Stomach smooth muscle (tissue), 2 donors: ENCODE measurements around the gene WNT3A.

ENCODE experiments used
- H3K27ac ChIP-seq: one replicate; pipeline ENCODE4 v1.7.0; 2013; ENCODE audit warnings: mild to moderate bottlenecking, low read length, inconsistent platforms
- H3K27me3 ChIP-seq, 2 donors: one replicate each; pipeline ENCODE4 v1.7.0; 2013; ENCODE audit warnings: low read length in 2 of 2; ENCODE audit not compliant: insufficient read depth in 2 of 2, control insufficient read depth in 1 of 2
- H3K36me3 ChIP-seq, 2 donors: one replicate each; pipeline ENCODE4 v1.7.0; 2013; ENCODE audit warnings: low read length in 2 of 2; ENCODE audit not compliant: control insufficient read depth in 2 of 2, insufficient read depth in 2 of 2
- H3K4me1 ChIP-seq: one replicate; pipeline ENCODE4 v1.7.0; 2013; ENCODE audit warnings: low read length; ENCODE audit not compliant: control insufficient read depth, insufficient read depth
- H3K4me3 ChIP-seq, 2 donors: one replicate each; pipeline ENCODE4 v1.7.0; 2013; ENCODE audit warnings: low read length in 2 of 2
- H3K9ac ChIP-seq, 2 donors: one replicate each; pipeline ENCODE4 v1.7.0; 2013; ENCODE audit warnings: low read length in 2 of 2, mild to moderate bottlenecking in 1 of 2
- H3K9me3 ChIP-seq, 2 donors: one replicate each; pipeline ENCODE4 v1.7.0; 2013; ENCODE audit warnings: low read length in 2 of 2; ENCODE audit not compliant: control insufficient read depth in 2 of 2
- donor health status: healthy.
- donor health status: Pancreatic carcinoma.

Gene WNT3A

DNA sequence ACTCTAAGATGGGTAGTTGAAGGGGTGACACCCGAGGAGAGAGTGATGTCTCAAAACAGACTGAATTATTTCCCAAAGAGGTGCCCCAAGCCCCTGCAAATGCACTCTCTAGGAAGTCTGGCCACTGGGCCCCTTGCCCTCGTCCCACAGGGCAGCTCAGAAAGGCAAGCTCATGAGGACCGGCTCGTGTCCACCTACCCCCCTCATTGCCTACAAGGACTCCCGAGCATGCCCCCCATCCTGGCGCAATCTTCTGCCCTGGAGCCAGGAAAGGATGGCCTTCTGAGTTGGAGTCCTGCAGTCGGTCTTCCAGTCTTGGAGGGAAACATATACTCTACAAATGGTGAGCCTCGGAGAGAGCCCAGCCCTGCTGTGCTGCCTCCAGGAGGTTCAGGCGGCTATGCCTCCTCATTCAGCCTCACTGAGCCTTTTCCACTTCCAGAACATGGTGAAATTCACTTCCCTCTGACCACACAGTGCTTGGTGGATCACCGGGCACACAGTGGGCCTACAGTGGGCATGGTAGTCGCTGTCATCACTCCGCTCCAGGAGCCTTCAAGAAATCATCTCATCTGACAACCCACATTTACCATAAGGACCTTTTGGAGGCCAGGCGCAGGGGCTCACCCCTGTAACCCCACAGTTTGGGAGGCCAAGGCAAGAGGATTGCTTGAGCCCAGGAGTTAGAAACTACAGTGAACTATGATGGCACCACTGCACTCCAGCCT is 5.8 kb upstream of the WNT3A start:
- H3K4me1 ChIP-seq, result peaks cover 2% of the 10 kb centered on the region
- no peak overlapping the region for H3K4me3 ChIP-seq
- no peak overlapping the region for H3K27ac ChIP-seq
- no peak overlapping the region for H3K9ac ChIP-seq
- peaks cover 7 to 10% of the 10 kb centered on the region in 2 donors for H3K9me3 ChIP-seq
- peaks cover 23 to 30% of the 10 kb centered on the region in 2 donors for H3K27me3 ChIP-seq
- no peaks in the 10 kb centered on the region for H3K36me3 ChIP-seq

DNA sequence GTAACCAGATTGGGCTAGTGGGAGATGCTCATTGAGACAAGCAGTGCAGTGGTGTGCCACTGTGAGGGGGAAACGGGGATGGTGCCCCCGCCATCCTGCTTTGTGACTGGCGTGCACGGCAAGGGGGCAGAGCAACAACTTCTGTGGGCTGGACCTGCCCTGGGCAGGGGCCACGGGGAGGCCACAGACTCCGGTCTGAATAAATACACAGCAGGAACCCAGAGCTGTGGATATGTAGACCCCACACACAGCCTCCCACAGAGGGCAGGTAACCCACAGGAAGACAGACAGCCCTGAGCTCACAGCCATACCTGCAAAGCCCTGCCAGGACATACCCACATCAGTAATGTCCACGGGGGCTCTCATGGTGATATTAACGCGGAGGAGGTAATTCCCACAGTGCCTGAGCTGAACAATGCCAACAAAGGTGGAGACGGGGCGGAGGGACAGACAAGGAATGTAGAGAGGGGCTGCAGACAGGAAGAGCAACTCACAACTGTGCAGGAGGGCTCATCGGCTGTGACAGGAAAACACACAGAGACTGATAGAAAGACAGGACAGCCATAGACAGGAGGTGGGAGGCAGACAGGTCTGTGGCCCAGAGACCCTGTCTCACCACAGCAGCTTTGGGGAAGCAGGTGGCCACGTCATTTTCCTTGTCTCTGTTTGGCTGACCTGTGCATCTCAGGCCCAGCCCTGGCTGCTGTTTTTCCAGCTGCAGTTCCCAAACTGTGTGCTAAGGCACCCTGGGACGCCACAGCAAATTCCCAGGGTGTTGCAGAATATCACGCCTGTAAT is 4.9 kb upstream of the WNT3A start:
- Histone ChIP-seq H3K9ac (no peak overlapping the region), H3K27me3 (peaks cover 23 to 32% of the 10 kb centered on the region in 2 donors)

GRCh38 chr1:228002792-228003191 is 4.0 kb upstream of the WNT3A start:
- Histone ChIP-seq H3K9me3 (peaks cover 4 to 5% of the 10 kb centered on the region in 2 donors), H3K4me1 (peaks cover 6% of the 10 kb centered on the region), H3K36me3 (no peaks in the 10 kb centered on the region), H3K4me3 (no peak overlapping the region), H3K9ac (no peak overlapping the region), H3K27me3 (peaks cover 31 to 33% of the 10 kb centered on the region in 2 donors), H3K27ac (no peak overlapping the region)

More for the DNA sequence above, 4.9 kb upstream of the WNT3A start:
- no peaks in the 10 kb centered on the region for H3K36me3 ChIP-seq
- H3K27ac ChIP-seq, result no peak overlapping the region
- H3K9me3 ChIP-seq, result peaks cover 4 to 5% of the 10 kb centered on the region in 2 donors
- peaks cover 2% of the 10 kb centered on the region for H3K4me1 ChIP-seq
- H3K4me3 ChIP-seq, result no peak overlapping the region

GRCh38 chr1:228003461-228004330 is 3.1 kb upstream of the WNT3A start:
- H3K27ac ChIP-seq, result no peak overlapping the region
- peaks cover 36 to 37% of the 10 kb centered on the region in 2 donors for H3K27me3 ChIP-seq
- no peaks in the 10 kb centered on the region for H3K9me3 ChIP-seq
- no peaks in the 10 kb centered on the region for H3K36me3 ChIP-seq
- no peak overlapping the region for H3K9ac ChIP-seq
- H3K4me1 ChIP-seq, result peaks cover 9% of the 10 kb centered on the region
- no peak overlapping the region for H3K4me3 ChIP-seq

- H3K4me1 ChIP-seq, result peaks cover 9% of the 10 kb centered on the region
- no peak overlapping the region for H3K27ac ChIP-seq
- no peak overlapping the region for H3K9ac ChIP-seq
- H3K4me3 ChIP-seq, result no peak overlapping the region
- H3K9me3 ChIP-seq, result no peaks in the 10 kb centered on the region
- H3K36me3 ChIP-seq, result no peaks in the 10 kb centered on the region
- peaks cover 41 to 44% of the 10 kb centered on the region in 2 donors for H3K27me3 ChIP-seq
These were observed 2.4 kb upstream of the WNT3A start for GRCh38 chr1:228004331-228004855.

DNA sequence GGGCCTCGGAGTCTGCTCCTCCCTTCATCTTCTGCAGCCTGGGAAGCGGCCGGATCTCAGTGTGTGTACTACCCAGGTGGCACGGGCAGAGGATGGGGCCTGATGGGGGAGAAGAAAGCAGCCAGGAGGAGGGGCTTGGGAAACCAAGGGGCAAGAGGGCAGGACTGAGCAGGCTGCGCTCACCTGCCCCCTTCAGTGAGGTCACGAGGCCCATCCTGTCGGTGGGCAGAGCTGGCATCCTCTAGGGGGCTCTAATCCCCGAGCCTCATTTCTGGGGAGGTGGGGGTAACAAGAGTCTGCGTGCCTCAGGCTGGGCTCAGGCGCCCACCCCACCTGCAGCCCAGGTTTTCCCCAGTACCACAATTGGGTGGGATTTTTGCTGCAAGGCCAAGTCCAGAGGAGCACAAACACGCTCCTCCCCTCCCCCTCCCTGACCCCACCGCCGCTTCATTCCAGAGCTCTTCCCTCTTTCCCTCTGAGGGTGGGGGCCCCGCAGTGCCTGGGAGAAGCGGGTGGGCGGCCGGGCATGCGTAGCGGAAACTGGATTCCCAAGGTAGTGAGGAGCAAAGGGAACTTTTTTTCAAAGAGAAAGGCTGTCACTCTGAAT is 1.8 kb upstream of the WNT3A start:
- H3K9me3 ChIP-seq, result no peaks in the 10 kb centered on the region
- no peak overlapping the region for H3K9ac ChIP-seq
- H3K4me1 ChIP-seq, result peaks cover 9% of the 10 kb centered on the region
- H3K27me3 ChIP-seq, result peaks cover 46 to 49% of the 10 kb centered on the region in 2 donors
- H3K36me3 ChIP-seq, result no peaks in the 10 kb centered on the region
- H3K4me3 ChIP-seq, result no peak overlapping the region
- no peak overlapping the region for H3K27ac ChIP-seq

DNA sequence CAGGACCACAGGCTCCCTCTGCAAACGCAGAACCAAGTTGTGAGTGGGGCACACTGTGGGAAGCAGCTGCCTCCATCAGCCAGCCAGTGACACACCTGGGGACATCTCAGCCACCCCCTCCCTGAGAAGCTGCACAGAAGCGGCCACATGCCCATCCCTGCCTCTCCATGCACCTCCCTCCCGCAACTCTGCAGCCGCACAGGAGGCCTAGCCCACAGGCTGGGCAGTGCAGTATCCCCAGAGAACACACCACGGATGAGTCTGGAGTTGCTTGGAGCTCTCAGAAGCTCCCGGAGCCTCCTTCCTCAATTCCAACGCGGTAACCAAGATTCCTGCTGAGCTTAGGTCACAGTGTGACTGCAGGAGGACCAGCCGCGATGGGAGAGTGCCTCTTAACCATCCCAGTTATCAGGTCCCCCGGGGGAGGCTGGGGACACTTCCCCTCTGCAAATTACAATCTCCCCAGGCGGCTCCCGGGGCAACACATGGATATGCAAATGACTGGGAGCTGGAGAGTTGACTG is 1.2 kb upstream of the WNT3A start:
- H3K9ac ChIP-seq, result no peak overlapping the region
- no peak overlapping the region for H3K27ac ChIP-seq
- no peak overlapping the region for H3K4me3 ChIP-seq
- peaks cover 9% of the 10 kb centered on the region for H3K4me1 ChIP-seq
- H3K36me3 ChIP-seq, result no peaks in the 10 kb centered on the region
- H3K9me3 ChIP-seq, result no peaks in the 10 kb centered on the region
- H3K27me3 ChIP-seq, result peaks cover 48 to 54% of the 10 kb centered on the region in 2 donors

DNA sequence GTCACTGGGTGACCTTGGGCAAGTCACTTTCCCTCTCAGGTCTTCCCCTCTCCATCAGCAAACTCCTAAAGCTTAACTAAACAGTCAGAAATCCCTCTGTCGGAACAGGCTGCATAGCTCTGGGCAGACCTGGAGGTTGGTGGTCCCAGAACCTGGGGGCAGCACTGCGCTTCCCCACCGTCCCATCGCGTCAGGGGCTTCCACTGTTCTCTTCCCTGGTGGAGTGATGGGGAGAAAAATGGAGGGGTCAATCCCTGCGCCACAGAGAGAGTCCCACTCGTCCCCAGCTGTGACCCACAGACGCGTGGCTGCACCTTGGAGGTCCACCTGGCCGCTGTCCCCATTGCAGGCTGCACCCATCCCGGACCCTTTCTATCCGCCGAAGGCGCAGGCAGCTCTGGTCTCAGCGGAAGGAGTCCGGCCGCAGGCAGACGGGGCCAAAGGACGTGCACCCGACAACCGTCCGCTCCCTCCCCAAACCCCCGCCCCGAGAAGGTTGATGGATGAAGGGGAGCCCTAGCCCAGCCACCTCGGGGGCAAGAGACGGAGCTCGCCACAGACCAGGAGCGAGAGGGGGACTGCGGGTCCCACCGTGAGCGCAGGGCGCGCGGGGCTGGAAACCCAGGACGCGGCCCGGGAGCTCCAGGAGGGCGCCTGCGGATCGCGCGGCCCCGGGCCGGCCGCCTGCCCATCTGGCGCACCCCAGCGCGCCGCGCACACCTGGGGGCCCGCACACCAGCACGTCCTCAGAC is 588 bp upstream of the WNT3A start:
- H3K27me3 ChIP-seq, result peaks cover 50 to 54% of the 10 kb centered on the region in 2 donors
- H3K36me3 ChIP-seq, result no peaks in the 10 kb centered on the region
- H3K9me3 ChIP-seq, result no peaks in the 10 kb centered on the region
- H3K4me3 ChIP-seq, result no peak overlapping the region
- H3K27ac ChIP-seq, result no peak overlapping the region
- no peak overlapping the region for H3K9ac ChIP-seq
- H3K4me1 ChIP-seq, result peaks cover 9% of the 10 kb centered on the region

GRCh38 chr1:228007049-228007800 is 427 bp downstream of the WNT3A start:
- Histone ChIP-seq H3K9me3 (no peaks in the 10 kb centered on the region), H3K27ac (no peak overlapping the region), H3K4me3 (no peak overlapping the region), H3K36me3 (no peaks in the 10 kb centered on the region), H3K9ac (no peak overlapping the region), H3K27me3 (peaks cover 49 to 54% of the 10 kb centered on the region in 2 donors), H3K4me1 (peaks cover 9% of the 10 kb centered on the region)
